MCF 10A (cell line): ENCODE results near the gene LRRC74A. TPM values are rescaled to one million over a fixed set of nuclear protein-coding genes. Genes with fewer than 3 reads are reported as not detected.
"Not testable (repeated sequence)": the region's sequence is repeated elsewhere in the genome, so short reads cannot be mapped to it uniquely, and the experiment has no call there.

Source experiments
- BruUV-seq: library from RNA; stranded (reverse); fragments of 400-500 nt; replicated peaks from 2 replicates; lab custom pipeline; 2021; lab: Mats Ljungman, UMichigan
- CTCF ChIA-PET: fragments of 300-600 bp; sonication (Branson Sonifier 250); formaldehyde crosslinking; extraction: SDS; loops from one replicate; lab custom pipeline; 2021; ENCODE audit warnings: antibody characterized with exemption, inconsistent platforms; lab: Yijun Ruan, JAX
- POLR2A ChIA-PET: fragments of 300-600, 350-650 bp; sonication (Branson Sonifier 250); formaldehyde crosslinking; extraction: SDS; loops from one replicate; lab custom pipeline; 2020; ENCODE audit warnings: antibody characterized with exemption, inconsistent platforms; lab: Yijun Ruan, JAX
- DNase-seq: peaks from one replicate; pipeline ENCODE4 v3.0.0-alpha.2; 2018; ENCODE audit not compliant: unreplicated experiment
- H3K27ac Mint-ChIP-seq: one replicate; pipeline ENCODE4 v1.8.0; 2022; ENCODE audit warnings: mild to moderate bottlenecking, low read depth, mixed read lengths; ENCODE audit not compliant: unreplicated experiment
- H3K27me3 Mint-ChIP-seq: one replicate; pipeline ENCODE4 v1.8.0; 2022; ENCODE audit warnings: mixed read lengths; ENCODE audit not compliant: insufficient read depth, unreplicated experiment
- H3K36me3 Mint-ChIP-seq: one replicate; pipeline ENCODE4 v1.8.0; 2022; ENCODE audit warnings: mild to moderate bottlenecking, moderate library complexity, mixed read lengths; ENCODE audit not compliant: insufficient read depth, unreplicated experiment
- H3K4me1 Mint-ChIP-seq: one replicate; pipeline ENCODE4 v1.8.0; 2022; ENCODE audit warnings: mixed read lengths; ENCODE audit not compliant: insufficient read depth, unreplicated experiment
- H3K4me3 Mint-ChIP-seq: one replicate; pipeline ENCODE4 v1.8.0; 2022; ENCODE audit warnings: mild to moderate bottlenecking, moderate library complexity, mixed read lengths; ENCODE audit not compliant: unreplicated experiment
- H3K9me3 Mint-ChIP-seq: one replicate; pipeline ENCODE4 v1.8.0; 2022; ENCODE audit warnings: mixed read lengths; ENCODE audit not compliant: unreplicated experiment
- intact Hi-C: fragments of 100-400 bp; cut with micrococcal nuclease; formaldehyde crosslinking; loops from 2 replicates; pipeline ENCODE4 v1.14.1; 2022
- total RNA-seq: library from RNA; stranded (reverse); gene quantifications from 2 replicates; pipeline ENCODE4 v1.2.3, GENCODE V29; 2022
- TF ChIP-seq, protein P1 (sequence below): fragments of 200-600 bp; IDR thresholded peaks from one replicate; pipeline ENCODE4 v1.8.0; 2022; ENCODE audit warnings: antibody characterized with exemption, mild to moderate bottlenecking; ENCODE audit not compliant: unreplicated experiment

LRRC74A gene
- total RNA-seq, 1 experiment from 2014 or later, result not detected

DNA sequence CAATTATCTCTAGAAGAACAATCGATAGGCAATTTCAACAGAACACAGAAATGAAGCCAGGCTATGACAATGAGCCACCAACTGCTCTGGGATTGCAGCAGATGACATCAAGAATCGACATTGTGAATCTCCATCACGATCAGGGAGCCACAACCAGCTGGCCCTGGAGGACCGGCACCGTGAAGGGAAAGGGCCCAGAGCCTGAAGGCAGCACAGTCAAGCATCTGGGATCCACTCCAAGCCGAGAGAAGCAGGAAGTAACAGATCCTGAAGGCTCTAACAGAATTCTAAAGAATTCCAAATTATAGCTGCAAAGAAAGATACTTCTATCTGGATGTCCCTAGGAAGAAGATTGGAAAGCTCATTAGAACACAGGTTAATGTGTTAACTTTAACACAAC is 61.0 kb downstream of the LRRC74A start:
- Mint-ChIP-seq H3K27ac (no peak overlapping the region), H3K9me3 (peaks cover under 1% of the 10 kb centered on the region), H3K4me3 (no peak overlapping the region), H3K36me3 (no peaks in the 10 kb centered on the region), H3K4me1 (no peaks in the 10 kb centered on the region), H3K27me3 (no peaks in the 10 kb centered on the region)
- no peak for DNase-seq
- intact Hi-C loops, result no loop called here
- ChIA-PET POLR2A (interaction anchor here (0.7 to 1.4 kb wide), 4 partner anchors 11 to 204 kb away, joined by 3 to 4 read pairs (median 4); no protein-coding TSS in a partner anchor), CTCF (interaction anchor here (0.6 to 7.2 kb wide), 14 partner anchors 12 to 212 kb away, joined by 3 to 58 read pairs (median 4); no protein-coding TSS in a partner anchor)
- TF ChIP-seq, protein P1, sequence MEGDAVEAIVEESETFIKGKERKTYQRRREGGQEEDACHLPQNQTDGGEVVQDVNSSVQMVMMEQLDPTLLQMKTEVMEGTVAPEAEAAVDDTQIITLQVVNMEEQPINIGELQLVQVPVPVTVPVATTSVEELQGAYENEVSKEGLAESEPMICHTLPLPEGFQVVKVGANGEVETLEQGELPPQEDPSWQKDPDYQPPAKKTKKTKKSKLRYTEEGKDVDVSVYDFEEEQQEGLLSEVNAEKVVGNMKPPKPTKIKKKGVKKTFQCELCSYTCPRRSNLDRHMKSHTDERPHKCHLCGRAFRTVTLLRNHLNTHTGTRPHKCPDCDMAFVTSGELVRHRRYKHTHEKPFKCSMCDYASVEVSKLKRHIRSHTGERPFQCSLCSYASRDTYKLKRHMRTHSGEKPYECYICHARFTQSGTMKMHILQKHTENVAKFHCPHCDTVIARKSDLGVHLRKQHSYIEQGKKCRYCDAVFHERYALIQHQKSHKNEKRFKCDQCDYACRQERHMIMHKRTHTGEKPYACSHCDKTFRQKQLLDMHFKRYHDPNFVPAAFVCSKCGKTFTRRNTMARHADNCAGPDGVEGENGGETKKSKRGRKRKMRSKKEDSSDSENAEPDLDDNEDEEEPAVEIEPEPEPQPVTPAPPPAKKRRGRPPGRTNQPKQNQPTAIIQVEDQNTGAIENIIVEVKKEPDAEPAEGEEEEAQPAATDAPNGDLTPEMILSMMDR, result no peak
- BruUV-seq, result no TSS peak

DNA sequence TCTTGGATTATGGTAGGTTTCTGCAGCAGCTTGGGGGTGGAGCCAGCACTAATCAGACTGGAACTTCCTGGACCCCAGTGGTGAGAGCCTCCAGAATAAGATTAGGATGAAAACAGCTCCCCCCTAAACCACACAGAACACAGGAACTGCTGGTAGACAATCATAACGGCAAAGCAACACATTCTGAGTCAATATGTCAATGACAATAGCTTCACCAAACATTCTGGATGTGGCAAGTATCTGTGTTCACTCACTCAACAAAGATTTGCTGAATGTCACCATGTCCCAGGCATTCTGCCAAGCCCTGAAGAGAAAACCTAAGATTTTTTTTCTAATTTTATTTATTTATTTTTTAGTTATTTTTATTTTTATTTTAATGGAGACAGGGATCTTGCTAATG is 65.2 kb downstream of the LRRC74A start:
- H3K4me1 Mint-ChIP-seq, result no peaks in the 10 kb centered on the region
- CTCF ChIA-PET, result interaction anchor here (0.6 to 6.1 kb wide), 3 partner anchors 9 to 31 kb away, joined by 3 to 52 read pairs (median 5); no protein-coding TSS in a partner anchor

GRCh38 chr14:76894308-76894707 is 68.1 kb downstream of the LRRC74A start:
- TF ChIP-seq, protein P1, result no peak
- Mint-ChIP-seq H3K9me3 (peaks cover 7% of the 10 kb centered on the region), H3K4me1 (no peaks in the 10 kb centered on the region), H3K27ac (no peak overlapping the region), H3K27me3 (no peaks in the 10 kb centered on the region), H3K4me3 (no peak overlapping the region), H3K36me3 (no peaks in the 10 kb centered on the region)
- POLR2A ChIA-PET, result interaction anchor here (0.7 kb wide), 1 partner anchor 80 kb away, joined by 4 read pairs; no protein-coding TSS in a partner anchor
- BruUV-seq, result no TSS peak
- CTCF ChIA-PET, result interaction anchor here (0.6 to 6.1 kb wide), 3 partner anchors 15 to 176 kb away, joined by 3 to 52 read pairs (median 3); no protein-coding TSS in a partner anchor
- no peak for DNase-seq
- intact Hi-C loops, result no loop called here

More for the DNA sequence above, 65.2 kb downstream of the LRRC74A start:
- no TSS peak for BruUV-seq
- Mint-ChIP-seq H3K4me3 (no peak overlapping the region), H3K36me3 (no peaks in the 10 kb centered on the region), H3K9me3 (peaks cover 7% of the 10 kb centered on the region), H3K27ac (no peak overlapping the region), H3K27me3 (no peaks in the 10 kb centered on the region)
- POLR2A ChIA-PET, result no interaction called here
- no peak for DNase-seq
- intact Hi-C loops, result no loop called here
- TF ChIP-seq, protein P1, result no peak

DNA sequence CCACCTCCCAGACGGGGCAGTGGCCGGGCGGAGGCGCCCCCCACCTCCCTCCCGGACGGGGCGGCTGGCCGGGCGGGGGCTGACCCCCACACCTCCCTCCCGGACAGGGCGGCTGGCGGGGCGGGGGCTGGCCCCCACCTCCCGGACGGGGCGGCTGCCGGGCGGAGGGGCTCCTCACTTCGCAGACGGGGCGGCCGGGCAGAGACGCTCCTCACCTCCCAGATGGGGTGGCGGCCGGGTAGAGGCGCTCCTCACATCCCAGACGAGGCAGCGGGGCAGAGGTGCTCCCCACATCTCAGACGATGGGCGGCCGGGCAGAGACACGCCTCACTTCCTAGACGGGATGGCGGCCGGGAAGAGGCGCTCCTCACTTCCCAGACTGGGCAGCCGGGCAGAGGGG is 71.8 kb downstream of the LRRC74A start:
- CTCF ChIA-PET, H3K27me3 Mint-ChIP-seq, intact Hi-C loops, H3K9me3 Mint-ChIP-seq, H3K4me3 Mint-ChIP-seq, DNase-seq, H3K27ac Mint-ChIP-seq, POLR2A ChIA-PET, H3K36me3 Mint-ChIP-seq, BruUV-seq: not testable (repeated sequence)
- H3K4me1 Mint-ChIP-seq, result peaks cover 10% of the 10 kb centered on the region
